Cerebellar cortex (tissue), 1 donor: ENCODE measurements around the gene IFNLR1.

Experiments
- DNase-seq: peaks from one replicate; pipeline ENCODE4 v3.0.0-alpha.2; 2015; ENCODE audit warnings: low spot score

Gene IFNLR1

GRCh38 chr1:24147194-24147593, 39.9 kb downstream of the IFNLR1 start:
- DNase-seq: no peak

- DNase-seq: no peak
These were observed 44.2 kb downstream of the IFNLR1 start, which contains the start of gene IL22RA1 for GRCh38 chr1:24142546-24143534. IL22RA1 (minus strand) TSS chr1:24143140; CDS start chr1:24143082, 58 bp downstream.

- no peak for DNase-seq
These were observed 45.6 kb downstream of the IFNLR1 start for GRCh38 chr1:24141311-24141997.

- no peak for DNase-seq
These were observed 46.3 kb downstream of the IFNLR1 start for GRCh38 chr1:24140741-24141181.

- no peak for DNase-seq
These were observed 47.2 kb downstream of the IFNLR1 start for GRCh38 chr1:24139841-24140425.

GRCh38 chr1:24139222-24139489, 47.9 kb downstream of the IFNLR1 start:
- DNase-seq: no peak

- no peak for DNase-seq
These were observed 48.4 kb downstream of the IFNLR1 start for GRCh38 chr1:24138476-24139221.

- no peak for DNase-seq
These were observed 50.0 kb downstream of the IFNLR1 start for GRCh38 chr1:24136956-24137539.

- DNase-seq: no peak
These were observed 52.7 kb downstream of the IFNLR1 start for GRCh38 chr1:24134376-24134775.

- DNase-seq: no peak
These were observed 53.3 kb downstream of the IFNLR1 start for GRCh38 chr1:24133819-24134218.

- no peak for DNase-seq
These were observed 56.7 kb downstream of the IFNLR1 start for GRCh38 chr1:24130385-24130784.

- DNase-seq: no peak
These were observed 59.2 kb downstream of the IFNLR1 start for GRCh38 chr1:24127801-24128363.

- DNase-seq: no peak
These were observed 59.8 kb downstream of the IFNLR1 start for GRCh38 chr1:24127134-24127800.

GRCh38 chr1:24126672-24127023, 60.4 kb downstream of the IFNLR1 start:
- no peak for DNase-seq

- no peak for DNase-seq
These were observed 60.9 kb downstream of the IFNLR1 start for GRCh38 chr1:24126018-24126671.

- no peak for DNase-seq
These were observed 61.6 kb downstream of the IFNLR1 start for GRCh38 chr1:24125456-24125855.

- DNase-seq: no peak
These were observed 62.1 kb downstream of the IFNLR1 start for GRCh38 chr1:24124980-24125379.

GRCh38 chr1:24123611-24124010, 63.5 kb downstream of the IFNLR1 start:
- DNase-seq: no peak

- DNase-seq: no peak
These were observed 64.3 kb downstream of the IFNLR1 start for GRCh38 chr1:24122776-24123175.

GRCh38 chr1:24121406-24121805, 65.7 kb downstream of the IFNLR1 start:
- no peak for DNase-seq
